VCaP (cell line): ENCODE measurements around the gene LAMA2.

Experiments
- H3K27ac ChIP-seq: fragments of 450-650 bp; 2 replicates; pipeline ENCODE4 v1.5.1; 2017
- TF ChIP-seq, protein P1 (sequence below): fragments of 450-650 bp; conservative IDR thresholded peaks from 2 replicates; pipeline ENCODE4 v1.5.1; 2017; ENCODE audit warnings: mild to moderate bottlenecking, moderate library complexity

The LAMA2 gene

GRCh38 chr6:129110690-129111343 lies 227.9 kb downstream of the LAMA2 start:
- TF ChIP-seq, protein P1, sequence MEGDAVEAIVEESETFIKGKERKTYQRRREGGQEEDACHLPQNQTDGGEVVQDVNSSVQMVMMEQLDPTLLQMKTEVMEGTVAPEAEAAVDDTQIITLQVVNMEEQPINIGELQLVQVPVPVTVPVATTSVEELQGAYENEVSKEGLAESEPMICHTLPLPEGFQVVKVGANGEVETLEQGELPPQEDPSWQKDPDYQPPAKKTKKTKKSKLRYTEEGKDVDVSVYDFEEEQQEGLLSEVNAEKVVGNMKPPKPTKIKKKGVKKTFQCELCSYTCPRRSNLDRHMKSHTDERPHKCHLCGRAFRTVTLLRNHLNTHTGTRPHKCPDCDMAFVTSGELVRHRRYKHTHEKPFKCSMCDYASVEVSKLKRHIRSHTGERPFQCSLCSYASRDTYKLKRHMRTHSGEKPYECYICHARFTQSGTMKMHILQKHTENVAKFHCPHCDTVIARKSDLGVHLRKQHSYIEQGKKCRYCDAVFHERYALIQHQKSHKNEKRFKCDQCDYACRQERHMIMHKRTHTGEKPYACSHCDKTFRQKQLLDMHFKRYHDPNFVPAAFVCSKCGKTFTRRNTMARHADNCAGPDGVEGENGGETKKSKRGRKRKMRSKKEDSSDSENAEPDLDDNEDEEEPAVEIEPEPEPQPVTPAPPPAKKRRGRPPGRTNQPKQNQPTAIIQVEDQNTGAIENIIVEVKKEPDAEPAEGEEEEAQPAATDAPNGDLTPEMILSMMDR, result no peak
- H3K27ac ChIP-seq, result no peak overlapping the region

- TF ChIP-seq, protein P1, result no peak
- H3K27ac ChIP-seq, result no peak overlapping the region
Observed at GRCh38 chr6:129111346-129111745, 228.4 kb downstream of the LAMA2 start.

DNA sequence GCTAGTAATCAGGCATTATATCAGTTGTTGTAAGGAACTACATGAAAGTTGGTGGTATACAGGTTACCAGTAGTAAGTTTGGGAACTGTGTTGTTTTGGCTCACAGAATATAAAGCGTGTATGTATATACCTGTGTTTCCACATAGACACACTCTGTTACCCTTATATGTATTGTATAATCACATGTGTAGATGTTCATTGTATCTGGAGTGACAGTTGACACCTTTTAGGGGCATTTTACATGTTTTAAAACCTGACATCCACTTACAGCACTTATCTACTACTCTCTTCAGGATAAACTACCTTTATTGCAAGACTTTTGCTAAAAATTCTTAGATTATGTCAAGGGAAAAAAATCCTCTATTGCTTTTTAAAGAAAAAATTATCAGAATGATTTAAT lies 228.9 kb downstream of the LAMA2 start:
- TF ChIP-seq, protein P1, result no peak
- no peak overlapping the region for H3K27ac ChIP-seq

DNA sequence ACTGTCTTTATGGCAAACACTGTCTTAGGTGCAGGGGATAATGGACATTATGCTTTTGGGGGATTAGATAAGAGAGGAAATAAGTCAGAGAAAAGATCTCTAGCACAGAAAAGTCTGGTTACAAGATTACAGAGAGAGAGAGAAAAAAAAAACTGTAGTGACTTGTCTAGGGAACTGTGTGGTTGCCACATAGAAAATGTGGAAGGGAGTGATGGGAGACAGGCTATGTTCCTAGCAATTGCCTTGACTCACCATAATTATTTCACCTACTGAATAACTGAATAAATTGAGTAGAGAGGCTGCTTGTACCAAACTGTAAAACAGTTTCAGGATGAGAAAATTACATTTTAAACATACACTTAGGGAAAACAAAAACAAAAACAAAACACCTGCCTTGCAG lies 229.7 kb downstream of the LAMA2 start:
- no peak overlapping the region for H3K27ac ChIP-seq
- TF ChIP-seq, protein P1, result no peak

DNA sequence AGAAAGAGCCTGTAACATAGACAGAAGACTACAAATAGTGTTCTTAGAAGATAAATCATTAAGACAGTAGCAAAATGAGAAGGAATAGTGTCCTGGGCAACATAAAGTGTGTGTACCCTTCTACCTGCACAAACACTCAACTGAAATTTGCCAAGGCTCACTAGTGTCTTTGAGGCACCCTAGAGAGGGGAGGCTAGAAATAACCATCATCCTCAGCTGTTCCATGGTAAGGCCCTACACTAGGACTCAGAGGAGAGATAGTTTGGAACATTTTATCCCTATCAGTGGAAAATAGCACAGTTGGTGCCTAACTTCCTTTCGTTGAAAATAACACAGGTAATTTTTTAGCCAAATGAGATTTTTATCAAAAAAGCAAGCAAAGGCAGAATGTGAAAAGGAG lies 230.7 kb downstream of the LAMA2 start:
- TF ChIP-seq, protein P1, result no peak
- H3K27ac ChIP-seq, result no peak overlapping the region

- TF ChIP-seq, protein P1, result no peak
- no peak overlapping the region for H3K27ac ChIP-seq
Observed at GRCh38 chr6:129114636-129115391, 231.9 kb downstream of the LAMA2 start.

- TF ChIP-seq, protein P1, result no peak
- H3K27ac ChIP-seq, result no peak overlapping the region
Observed at GRCh38 chr6:129115471-129115870, 232.5 kb downstream of the LAMA2 start.
